B cell (primary cell): ENCODE data around the gene PDHA1. TPM values are rescaled to one million over a fixed set of nuclear protein-coding genes. Genes with fewer than 3 reads are reported as not detected.

Experiments used
- ATAC-seq: fragments of 200-7000 bp; cut with Tn5 transposase; one replicate; pipeline ENCODE4 v1.10.0; 2021; ENCODE audit warnings: low read depth, mild to moderate bottlenecking, moderate number of reproducible peaks, moderate library complexity
- CTCF ChIA-PET: fragments of 350-600 bp; sonication (Branson Sonifier 250); formaldehyde crosslinking; loops from one replicate; lab custom pipeline; 2021; ENCODE audit warnings: antibody characterized with exemption, inconsistent platforms; lab: Charles Lee
- POLR2A ChIA-PET: fragments of 350-600 bp; sonication (Branson Sonifier 250); formaldehyde crosslinking; loops from one replicate; lab custom pipeline; 2021; ENCODE audit warnings: antibody characterized with exemption; lab: Charles Lee
- DNase-seq: peaks from one replicate; pipeline ENCODE4 v3.0.0; 2013
- H2AFZ ChIP-seq: 2 replicates; pipeline ENCODE4 v1.6.1; 2012; ENCODE audit warnings: mild to moderate bottlenecking, low read depth, low read length; ENCODE audit not compliant: insufficient read depth, poor library complexity, severe bottlenecking
- H3K27ac ChIP-seq, 2 donors: 1 replicate in 1 of 2; 2 replicates in 1 of 2; pipeline ENCODE4 v1.5.1; 2012 to 2013; ENCODE audit warnings: low read length in 2 of 2, mild to moderate bottlenecking in 2 of 2, moderate library complexity in 1 of 2
- H3K27me3 ChIP-seq, 4 experiments: fragments of 200-600 bp in 1 of 4; sonication (generic) in 1 of 4; replicated peaks in 1 of 4; 1 replicate in 2 of 4; 2 replicates in 2 of 4; pipeline versions ENCODE4 v1.6.1 to v1.7.0; 2013 to 2016; ENCODE audit warnings: low read length in 3 of 4, mild to moderate bottlenecking in 2 of 4, mixed read lengths in 1 of 4, moderate library complexity in 1 of 4; ENCODE audit not compliant: insufficient read depth in 4 of 4, control insufficient read depth in 3 of 4; ENCODE audit errors: control extremely low read depth in 1 of 4
- H3K36me3 ChIP-seq, 2 experiments: replicated peaks in 1 of 2; 1 replicate in 1 of 2; 2 replicates in 1 of 2; pipeline versions ENCODE4 v1.6.1 to v1.7.1; 2013; ENCODE audit warnings: low read length in 1 of 2; ENCODE audit not compliant: insufficient read depth in 2 of 2, control insufficient read depth in 1 of 2; ENCODE audit errors: control extremely low read depth in 1 of 2, extremely low read depth in 1 of 2
- H3K4me1 ChIP-seq, 2 donors: fragments of 200-600 bp in 1 of 2; sonication (generic) in 1 of 2; 1 replicate in 1 of 2; 2 replicates in 1 of 2; pipeline versions ENCODE4 v1.5.1 to v1.6.1; 2013 to 2017; ENCODE audit warnings: low read length in 2 of 2; ENCODE audit not compliant: control insufficient read depth in 2 of 2, insufficient read depth in 2 of 2
- H3K4me2 ChIP-seq: replicated peaks from 2 replicates; pipeline ENCODE3; 2012; ENCODE audit warnings: mild to moderate bottlenecking, low read depth, low read length; ENCODE audit not compliant: poor library complexity, severe bottlenecking
- H3K4me3 ChIP-seq, 5 experiments: fragments of 200-600 bp in 1 of 5; sonication (generic) in 1 of 5; 1 replicate in 3 of 5; 2 replicates in 2 of 5; pipeline versions ENCODE4 v1.5.1 to v1.7.0; 2011 to 2016; ENCODE audit warnings: low read length in 4 of 5, mild to moderate bottlenecking in 4 of 5, low read depth in 2 of 5, control low read depth in 1 of 5, moderate library complexity in 1 of 5; ENCODE audit not compliant: insufficient read depth in 1 of 5; ENCODE audit errors: control extremely low read depth in 1 of 5, extremely low read depth in 1 of 5
- H3K79me2 ChIP-seq: fragments of 200-600 bp; sonication (generic); one replicate; pipeline ENCODE4 v1.6.0; 2016; ENCODE audit warnings: low read length; ENCODE audit not compliant: control insufficient read depth, insufficient read depth
- H3K9ac ChIP-seq: fragments of 200-600 bp; sonication (generic); 2 replicates; pipeline ENCODE4 v1.6.1; 2017; ENCODE audit warnings: mild to moderate bottlenecking, low read length, moderate library complexity
- H3K9me3 ChIP-seq, 3 donors: one replicate each; pipeline versions ENCODE4 v1.6.1 to v1.7.1; 2013; ENCODE audit warnings: low read length in 2 of 3; ENCODE audit not compliant: control insufficient read depth in 2 of 3, insufficient read depth in 1 of 3; ENCODE audit errors: control extremely low read depth in 1 of 3
- H4K20me1 ChIP-seq: 2 replicates; pipeline ENCODE4 v1.6.0; 2012; ENCODE audit warnings: mild to moderate bottlenecking, low read length; ENCODE audit not compliant: insufficient read depth, control insufficient read depth, poor library complexity, severe bottlenecking
- H3K27ac Mint-ChIP-seq: one replicate; pipeline ENCODE4 v1.8.0; 2021; ENCODE audit warnings: mixed read lengths
- H3K27me3 Mint-ChIP-seq: one replicate; pipeline ENCODE4 v1.8.0; 2021; ENCODE audit warnings: mixed read lengths
- H3K4me1 Mint-ChIP-seq: one replicate; pipeline ENCODE4 v1.8.0; 2021; ENCODE audit warnings: mixed read lengths
- H3K4me3 Mint-ChIP-seq: one replicate; pipeline ENCODE4 v1.8.0; 2021; ENCODE audit warnings: mixed read lengths
- H3K9me3 Mint-ChIP-seq: one replicate; pipeline ENCODE4 v1.8.0; 2022; ENCODE audit warnings: mixed read lengths; ENCODE audit not compliant: insufficient read depth
- EZH2 ChIP-seq: IDR thresholded peaks from 2 replicates; pipeline ENCODE4 v1.6.1; 2012; ENCODE audit warnings: borderline replicate concordance, low read depth, mild to moderate bottlenecking, moderate library complexity, low read length; ENCODE audit not compliant: insufficient read depth, poor library complexity, severe bottlenecking
- WGBS: methylation state at CpG from one replicate; pipeline ENCODE4 v1.1.5; 2013; ENCODE audit warnings: missing lambda C conversion rate; ENCODE audit not compliant: insufficient coverage; 5-methylcytosine and 5-hydroxymethylcytosine counted together
- intact Hi-C: fragments of 100-400 bp; cut with micrococcal nuclease; formaldehyde crosslinking; loops from one replicate; pipeline ENCODE4 v1.10.0; 2022
- polyA plus RNA-seq: library from polyadenylated mRNA; depleted of rRNA; stranded (reverse); fragments of >200 nt; gene quantifications from 2 replicates; pipeline ENCODE4 v1.2.3, GENCODE V29; 2012
- total RNA-seq, 2 donors: library from RNA; stranded (reverse); fragments of 120-200 nt in 1 of 2; gene quantifications; 1 replicate in 1 of 2; 2 replicates in 1 of 2; pipeline versions ENCODE4 v1.2.3 to v1.2.4, GENCODE V29; 2013 to 2022
- TF ChIP-seq, protein P1 (sequence below): fragments of 200-600 bp; IDR thresholded peaks from one replicate; pipeline ENCODE4 v1.8.0; 2022; ENCODE audit warnings: antibody characterized with exemption, mild to moderate bottlenecking

The PDHA1 gene
- total and polyA plus RNA-seq, 2 donors (not counting 1 experiment from before 2014, with no cell fraction given), result 82.4 to 106 TPM

GRCh38 chrX:19381326-19381725 lies 37.6 kb downstream of the PDHA1 start:
- H3K27me3 Mint-ChIP-seq, result peaks cover 9% of the 10 kb centered on the region
- Histone ChIP-seq H4K20me1 (no peaks in the 10 kb centered on the region), H3K36me3 (no peaks in the 10 kb centered on the region), H3K27me3 (no peaks in the 10 kb centered on the region), H3K9me3 (no peaks in the 10 kb centered on the region), H3K9ac (no peak overlapping the region), H2AFZ (no peak overlapping the region), H3K4me1 (no peaks in the 10 kb centered on the region), H3K79me2 (no peaks in the 10 kb centered on the region), H3K27ac (no peak overlapping the region), H3K4me3 (no peak overlapping the region), H3K4me2 (no peak overlapping the region)
- TF ChIP-seq EZH2, result no peak
- TF ChIP-seq, protein P1, sequence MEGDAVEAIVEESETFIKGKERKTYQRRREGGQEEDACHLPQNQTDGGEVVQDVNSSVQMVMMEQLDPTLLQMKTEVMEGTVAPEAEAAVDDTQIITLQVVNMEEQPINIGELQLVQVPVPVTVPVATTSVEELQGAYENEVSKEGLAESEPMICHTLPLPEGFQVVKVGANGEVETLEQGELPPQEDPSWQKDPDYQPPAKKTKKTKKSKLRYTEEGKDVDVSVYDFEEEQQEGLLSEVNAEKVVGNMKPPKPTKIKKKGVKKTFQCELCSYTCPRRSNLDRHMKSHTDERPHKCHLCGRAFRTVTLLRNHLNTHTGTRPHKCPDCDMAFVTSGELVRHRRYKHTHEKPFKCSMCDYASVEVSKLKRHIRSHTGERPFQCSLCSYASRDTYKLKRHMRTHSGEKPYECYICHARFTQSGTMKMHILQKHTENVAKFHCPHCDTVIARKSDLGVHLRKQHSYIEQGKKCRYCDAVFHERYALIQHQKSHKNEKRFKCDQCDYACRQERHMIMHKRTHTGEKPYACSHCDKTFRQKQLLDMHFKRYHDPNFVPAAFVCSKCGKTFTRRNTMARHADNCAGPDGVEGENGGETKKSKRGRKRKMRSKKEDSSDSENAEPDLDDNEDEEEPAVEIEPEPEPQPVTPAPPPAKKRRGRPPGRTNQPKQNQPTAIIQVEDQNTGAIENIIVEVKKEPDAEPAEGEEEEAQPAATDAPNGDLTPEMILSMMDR, result no peak
- CTCF ChIA-PET, result no interaction called here
- WGBS, result 95% methylated on average over 8 of the region's 9 CpGs
- no peak for DNase-seq
- no peaks in the 10 kb centered on the region for H3K4me1 Mint-ChIP-seq
- ATAC-seq, result no peak
- POLR2A ChIA-PET, result no interaction called here
- no peaks in the 10 kb centered on the region for H3K9me3 Mint-ChIP-seq
- H3K27ac Mint-ChIP-seq, result no peak overlapping the region
- intact Hi-C loops, result no loop called here
- no peak overlapping the region for H3K4me3 Mint-ChIP-seq

DNA sequence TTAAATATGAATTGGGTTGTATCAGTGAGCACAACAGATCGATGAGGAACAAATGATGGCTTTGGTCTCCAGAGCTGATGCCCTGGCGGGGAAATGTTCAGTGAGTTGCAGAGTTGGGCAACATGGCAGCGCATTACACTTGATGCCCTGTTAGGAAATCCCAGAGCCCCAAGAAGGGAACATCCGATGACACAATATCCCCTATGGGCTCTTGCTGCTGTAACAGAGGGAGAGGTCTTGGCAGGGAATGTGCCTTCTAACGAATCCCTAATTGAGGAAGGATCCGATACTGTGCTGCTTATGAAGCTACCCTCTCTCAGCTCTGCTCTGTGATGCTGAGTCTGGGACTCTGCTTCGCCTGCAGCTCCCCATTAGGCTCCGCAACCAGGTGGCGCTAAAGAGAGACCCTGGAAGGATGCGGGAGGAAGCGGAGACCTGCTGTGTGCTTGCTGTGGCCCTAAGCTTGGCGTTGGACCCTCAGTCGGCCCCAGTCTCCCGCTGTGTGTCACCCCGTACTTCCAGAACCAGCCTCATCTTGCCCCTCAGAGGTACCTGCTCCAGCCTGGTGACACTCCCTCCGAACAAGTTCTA lies 38.9 kb downstream of the PDHA1 start:
- H3K36me3 ChIP-seq, result no peaks in the 10 kb centered on the region
- H3K27me3 ChIP-seq, result no peaks in the 10 kb centered on the region
- H3K9ac ChIP-seq, result no peak overlapping the region
- no peaks in the 10 kb centered on the region for H3K4me1 Mint-ChIP-seq
- H3K27me3 Mint-ChIP-seq, result peaks cover 9% of the 10 kb centered on the region
- ChIA-PET POLR2A (no interaction called here), CTCF (interaction anchor here (0.8 to 1.8 kb wide), 5 partner anchors 8 to 684 kb away, joined by 3 to 7 read pairs (median 4); no protein-coding TSS in a partner anchor)
- H3K4me3 ChIP-seq, result no peak overlapping the region
- H3K4me2 ChIP-seq, result no peak overlapping the region
- intact Hi-C loops, result no loop called here
- no peak overlapping the region for H3K27ac Mint-ChIP-seq
- no peaks in the 10 kb centered on the region for H3K79me2 ChIP-seq
- H3K4me3 Mint-ChIP-seq, result no peak overlapping the region
- H3K27ac ChIP-seq, result no peak overlapping the region
- no peaks in the 10 kb centered on the region for H3K4me1 ChIP-seq
- H4K20me1 ChIP-seq, result no peaks in the 10 kb centered on the region
- ATAC-seq (no peak), DNase-seq (peak; percentile 36)
- 7% methylated on average over 8 of the region's 16 CpGs for WGBS
- H3K9me3 Mint-ChIP-seq, result no peaks in the 10 kb centered on the region
- H2AFZ ChIP-seq, result no peak overlapping the region
- no peaks in the 10 kb centered on the region for H3K9me3 ChIP-seq
- no peak for TF ChIP-seq EZH2
- TF ChIP-seq, protein P1, result peak; percentile 24
